HCT116 (cell line): ENCODE measurements around the gene LRRC72. TPM values are rescaled to one million over a fixed set of nuclear protein-coding genes. Genes with fewer than 3 reads are reported as not detected.

Experiments used
- ATAC-seq: fragments of 200-7000 bp; cut with Tn5 transposase; 2 replicates; pipeline ENCODE4 v1.9.1; 2020; ENCODE audit warnings: mild to moderate bottlenecking, moderate library complexity
- BruUV-seq: library from RNA; stranded (reverse); fragments of 400-500 nt; replicated peaks from 2 replicates; lab custom pipeline; 2021; lab: Mats Ljungman, UMichigan
- CTCF ChIA-PET: fragments of 300-600 bp; sonication (Branson Sonifier 250); formaldehyde crosslinking; loops from one replicate; lab custom pipeline; 2021; ENCODE audit warnings: antibody characterized with exemption; lab: Charles Lee
- POLR2A ChIA-PET: fragments of 300-600, 350-600 bp; sonication (Branson Sonifier 250); formaldehyde crosslinking; loops from one replicate; lab custom pipeline; 2021; ENCODE audit warnings: antibody characterized with exemption; lab: Charles Lee
- RAD21 ChIA-PET, 2 experiments: fragments of 300-600 bp; sonication (Branson Sonifier 250); formaldehyde crosslinking; loops; one replicate each; lab custom pipeline; 2023; ENCODE audit warnings: low total read pairs in 2 of 2; ENCODE audit not compliant: uncharacterized antibody in 2 of 2, unreplicated experiment in 2 of 2, low non-redundant PET in 1 of 2; lab: Charles Lee
- DNase-seq: peaks from one replicate; pipeline ENCODE4 v3.0.0-alpha.2; 2010; ENCODE audit warnings: low read depth, low spot score
- H2AFZ ChIP-seq: fragments of 200-600 bp; shearing (Covaris generic), sonication (generic); 2 replicates; pipeline ENCODE4 v1.6.1; 2017; ENCODE audit warnings: low read depth, mixed run types, mixed read lengths, antibody characterized with exemption, low read length; ENCODE audit not compliant: poor library complexity, severe bottlenecking
- H3K27ac ChIP-seq: 2 replicates; pipeline ENCODE4 v1.5.1; 2012; ENCODE audit warnings: low read depth, low read length
- H3K27me3 ChIP-seq: fragments of 200-600 bp; sonication (generic); 2 replicates; pipeline ENCODE4 v1.6.1; 2016; ENCODE audit warnings: mixed run types, low read length, mixed read lengths; ENCODE audit not compliant: insufficient read depth
- H3K36me3 ChIP-seq, 2 experiments: fragments of 200-500 bp in 1 of 2; fragments of 200-600 bp in 1 of 2; sonication (Bioruptor generic) in 1 of 2; sonication (generic) in 1 of 2; 2 replicates each; pipeline versions ENCODE4 v1.5.1 to v1.6.1; 2014 to 2016; ENCODE audit warnings: low read length in 2 of 2, inconsistent platforms in 1 of 2, mixed read lengths in 1 of 2, mixed run types in 1 of 2; ENCODE audit not compliant: insufficient read depth in 2 of 2, control insufficient read depth in 1 of 2
- H3K4me1 ChIP-seq, 2 experiments: fragments of 200-600 bp in 1 of 2; sonication (generic) in 1 of 2; 2 replicates each; pipeline versions ENCODE4 v1.5.1 to v1.6.1; 2012 to 2017; ENCODE audit warnings: low read length in 2 of 2, inconsistent platforms in 1 of 2, mild to moderate bottlenecking in 1 of 2, mixed read lengths in 1 of 2, mixed run types in 1 of 2, moderate library complexity in 1 of 2; ENCODE audit not compliant: insufficient read depth in 2 of 2, control insufficient read depth in 1 of 2
- H3K4me2 ChIP-seq: fragments of 200-600 bp; sonication (generic); 2 replicates; pipeline ENCODE4 v1.6.1; 2017; ENCODE audit warnings: mixed run types, low read length, mixed read lengths
- H3K4me3 ChIP-seq, 2 experiments: fragments of 200-600 bp in 1 of 2; sonication (generic) in 1 of 2; replicated peaks in 1 of 2; 2 replicates each; pipeline ENCODE4 v1.5.1; 2011 to 2016; ENCODE audit warnings: low read length in 2 of 2, control low read depth in 1 of 2, low read depth in 1 of 2, mild to moderate bottlenecking in 1 of 2, mixed read lengths in 1 of 2, mixed run types in 1 of 2
- H3K79me2 ChIP-seq: fragments of 200-600 bp; sonication (generic); 2 replicates; pipeline ENCODE4 v1.6.1; 2017; ENCODE audit warnings: mild to moderate bottlenecking, mixed run types, low read length, moderate library complexity, mixed read lengths; ENCODE audit not compliant: insufficient read depth
- H3K9ac ChIP-seq: fragments of 200-600 bp; sonication (generic); 2 replicates; pipeline ENCODE4 v1.6.1; 2016; ENCODE audit warnings: low read length, mixed read lengths
- H3K9me2 ChIP-seq: fragments of 200-600 bp; sonication (generic), shearing (Covaris generic); 2 replicates; pipeline ENCODE4 v1.6.1; 2017; ENCODE audit warnings: mixed run types, mild to moderate bottlenecking, moderate library complexity; ENCODE audit not compliant: insufficient read depth
- H3K9me3 ChIP-seq, 2 experiments: fragments of 200-500 bp in 1 of 2; fragments of 200-600 bp in 1 of 2; sonication (Bioruptor generic) in 1 of 2; sonication (generic) in 1 of 2; 2 replicates each; pipeline ENCODE4 v1.6.1; 2014 to 2017; ENCODE audit warnings: low read length in 2 of 2, mixed read lengths in 2 of 2, inconsistent platforms in 1 of 2, low read depth in 1 of 2, mild to moderate bottlenecking in 1 of 2, mixed run types in 1 of 2, moderate library complexity in 1 of 2; ENCODE audit not compliant: control insufficient read depth in 1 of 2, insufficient read depth in 1 of 2
- H4K20me1 ChIP-seq: fragments of 200-600 bp; sonication (generic), shearing (Covaris generic); 2 replicates; pipeline ENCODE4 v1.6.1; 2017; ENCODE audit warnings: mixed run types, mild to moderate bottlenecking, moderate library complexity; ENCODE audit not compliant: insufficient read depth
- CBX3 ChIP-seq: IDR thresholded peaks from 2 replicates; pipeline ENCODE4 v1.6.1; 2012; ENCODE audit warnings: low read depth
- CEBPB ChIP-seq: IDR thresholded peaks from 2 replicates; pipeline ENCODE4 v1.6.1; 2012; ENCODE audit warnings: low read depth
- ELF1 ChIP-seq: IDR thresholded peaks from 2 replicates; pipeline ENCODE4 v1.6.1; 2012; ENCODE audit warnings: low read depth, borderline replicate concordance
- EZH2 ChIP-seq: fragments of 200-600 bp; sonication (generic); IDR thresholded peaks from 2 replicates; pipeline ENCODE4 v1.6.1; 2017; ENCODE audit warnings: antibody characterized with exemption, mixed run types
- EZH2phosphoT487 ChIP-seq: fragments of 200-600 bp; IDR thresholded peaks from 2 replicates; pipeline ENCODE4 v1.6.1; 2018; ENCODE audit warnings: antibody characterized with exemption, borderline replicate concordance
- FOSL1 ChIP-seq: IDR thresholded peaks from 2 replicates; pipeline ENCODE4 v1.6.1; 2012; ENCODE audit warnings: low read depth
- JUND ChIP-seq: IDR thresholded peaks from 2 replicates; pipeline ENCODE4 v1.6.1; 2012
- POLR2A ChIP-seq: IDR thresholded peaks from 2 replicates; pipeline ENCODE4 v1.7.0; 2011; ENCODE audit warnings: borderline replicate concordance; ENCODE audit not compliant: insufficient read depth, insufficient read length; ENCODE audit errors: extremely low read depth
- POLR2AphosphoS5 ChIP-seq: IDR thresholded peaks from 2 replicates; pipeline ENCODE4 v1.6.1; 2011; ENCODE audit warnings: mild to moderate bottlenecking, low read depth, low read length, moderate library complexity
- RAD21 ChIP-seq: IDR thresholded peaks from 2 replicates; pipeline ENCODE4 v1.6.1; 2012; ENCODE audit warnings: low read depth, mild to moderate bottlenecking
- SIN3A ChIP-seq: IDR thresholded peaks from 2 replicates; pipeline ENCODE4 v1.6.1; 2012; ENCODE audit warnings: low read depth
- SP1 ChIP-seq: IDR thresholded peaks from 2 replicates; pipeline ENCODE4 v1.6.1; 2012; ENCODE audit warnings: low read depth
- TCF7L2 ChIP-seq: IDR thresholded peaks from 2 replicates; pipeline ENCODE4 v1.7.0; 2011; ENCODE audit warnings: borderline replicate concordance, inconsistent platforms; ENCODE audit not compliant: insufficient read depth, insufficient read length; ENCODE audit errors: extremely low read depth
- ZFX ChIP-seq: fragments of 450-650 bp; IDR thresholded peaks from 2 replicates; pipeline ENCODE4 v1.6.1; 2017
- ZNF274 ChIP-seq: fragments of 200-500 bp; sonication (Bioruptor generic); IDR thresholded peaks from 2 replicates; pipeline ENCODE4 v1.6.1; 2014; ENCODE audit warnings: mild to moderate bottlenecking, low read depth, low read length, inconsistent platforms
- intact Hi-C: fragments of 100-400 bp; cut with micrococcal nuclease; formaldehyde crosslinking; loops from 2 replicates; pipeline ENCODE4 v1.10.0; 2022
- total RNA-seq: library from RNA; stranded (reverse); gene quantifications from one replicate; pipeline ENCODE4 v1.2.1, GENCODE V29; 2021; ENCODE audit not compliant: unreplicated experiment
- TF ChIP-seq, protein P1 (sequence below): IDR thresholded peaks from 2 replicates; pipeline ENCODE4 v1.6.1; 2011; ENCODE audit warnings: mild to moderate bottlenecking, low read length, moderate library complexity; ENCODE audit not compliant: insufficient replicate concordance; ENCODE audit errors: extremely low read depth
- TF ChIP-seq, protein P2 (sequence below): IDR thresholded peaks from 2 replicates; pipeline ENCODE4 v1.6.1; 2012; ENCODE audit warnings: low read depth
- TF ChIP-seq, protein P3 (sequence below): IDR thresholded peaks from 2 replicates; pipeline ENCODE4 v1.6.1; 2012

Gene LRRC72
- total RNA-seq, 1 experiment from 2014 or later: not detected

DNA sequence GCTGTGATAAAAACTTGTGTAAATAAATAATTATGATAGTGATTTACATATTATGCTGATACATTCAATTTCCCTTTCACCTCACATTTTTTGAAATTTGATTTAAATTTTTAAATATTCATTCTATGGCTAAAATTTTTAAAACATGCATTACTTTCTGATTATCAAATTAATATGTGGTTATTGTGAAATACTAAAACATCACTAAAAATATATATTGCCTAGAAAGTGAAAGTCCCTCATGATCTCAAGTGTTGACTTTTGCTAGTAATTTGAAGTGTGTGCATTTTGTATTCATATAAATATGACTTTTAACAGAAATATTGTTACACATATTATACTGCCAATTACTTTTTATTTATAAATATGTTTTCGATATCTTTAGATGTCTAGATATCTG is 3.1 kb downstream of the LRRC72 start (continued):
- TF ChIP-seq JUND (no peak), SIN3A (no peak), RAD21 (no peak)
- TF ChIP-seq, all 23 proteins: peak for 0

DNA sequence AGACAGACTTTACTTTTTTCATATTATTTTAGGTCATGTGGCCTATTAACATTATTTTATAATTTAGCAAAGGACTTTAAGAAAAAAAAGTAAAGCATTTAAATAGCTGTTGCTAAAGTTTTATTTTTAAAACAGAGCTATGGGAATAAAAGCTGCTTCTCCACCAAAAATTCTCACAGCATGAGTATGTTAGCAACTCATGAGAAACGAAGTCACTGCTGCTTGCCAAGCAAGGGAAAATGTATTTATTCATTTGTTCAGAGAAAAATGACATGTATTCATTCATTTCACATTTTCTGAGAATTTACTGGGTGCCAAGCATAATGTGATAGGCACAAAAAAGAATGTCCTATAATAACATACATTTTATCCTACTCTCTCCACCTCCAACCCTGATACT is 5.1 kb downstream of the LRRC72 start:
- ATAC-seq: no peak
- TF ChIP-seq, protein P1, sequence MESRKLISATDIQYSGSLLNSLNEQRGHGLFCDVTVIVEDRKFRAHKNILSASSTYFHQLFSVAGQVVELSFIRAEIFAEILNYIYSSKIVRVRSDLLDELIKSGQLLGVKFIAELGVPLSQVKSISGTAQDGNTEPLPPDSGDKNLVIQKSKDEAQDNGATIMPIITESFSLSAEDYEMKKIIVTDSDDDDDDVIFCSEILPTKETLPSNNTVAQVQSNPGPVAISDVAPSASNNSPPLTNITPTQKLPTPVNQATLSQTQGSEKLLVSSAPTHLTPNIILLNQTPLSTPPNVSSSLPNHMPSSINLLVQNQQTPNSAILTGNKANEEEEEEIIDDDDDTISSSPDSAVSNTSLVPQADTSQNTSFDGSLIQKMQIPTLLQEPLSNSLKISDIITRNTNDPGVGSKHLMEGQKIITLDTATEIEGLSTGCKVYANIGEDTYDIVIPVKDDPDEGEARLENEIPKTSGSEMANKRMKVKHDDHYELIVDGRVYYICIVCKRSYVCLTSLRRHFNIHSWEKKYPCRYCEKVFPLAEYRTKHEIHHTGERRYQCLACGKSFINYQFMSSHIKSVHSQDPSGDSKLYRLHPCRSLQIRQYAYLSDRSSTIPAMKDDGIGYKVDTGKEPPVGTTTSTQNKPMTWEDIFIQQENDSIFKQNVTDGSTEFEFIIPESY: no peak
- TF ChIP-seq CEBPB: no peak
- TF ChIP-seq, protein P2, sequence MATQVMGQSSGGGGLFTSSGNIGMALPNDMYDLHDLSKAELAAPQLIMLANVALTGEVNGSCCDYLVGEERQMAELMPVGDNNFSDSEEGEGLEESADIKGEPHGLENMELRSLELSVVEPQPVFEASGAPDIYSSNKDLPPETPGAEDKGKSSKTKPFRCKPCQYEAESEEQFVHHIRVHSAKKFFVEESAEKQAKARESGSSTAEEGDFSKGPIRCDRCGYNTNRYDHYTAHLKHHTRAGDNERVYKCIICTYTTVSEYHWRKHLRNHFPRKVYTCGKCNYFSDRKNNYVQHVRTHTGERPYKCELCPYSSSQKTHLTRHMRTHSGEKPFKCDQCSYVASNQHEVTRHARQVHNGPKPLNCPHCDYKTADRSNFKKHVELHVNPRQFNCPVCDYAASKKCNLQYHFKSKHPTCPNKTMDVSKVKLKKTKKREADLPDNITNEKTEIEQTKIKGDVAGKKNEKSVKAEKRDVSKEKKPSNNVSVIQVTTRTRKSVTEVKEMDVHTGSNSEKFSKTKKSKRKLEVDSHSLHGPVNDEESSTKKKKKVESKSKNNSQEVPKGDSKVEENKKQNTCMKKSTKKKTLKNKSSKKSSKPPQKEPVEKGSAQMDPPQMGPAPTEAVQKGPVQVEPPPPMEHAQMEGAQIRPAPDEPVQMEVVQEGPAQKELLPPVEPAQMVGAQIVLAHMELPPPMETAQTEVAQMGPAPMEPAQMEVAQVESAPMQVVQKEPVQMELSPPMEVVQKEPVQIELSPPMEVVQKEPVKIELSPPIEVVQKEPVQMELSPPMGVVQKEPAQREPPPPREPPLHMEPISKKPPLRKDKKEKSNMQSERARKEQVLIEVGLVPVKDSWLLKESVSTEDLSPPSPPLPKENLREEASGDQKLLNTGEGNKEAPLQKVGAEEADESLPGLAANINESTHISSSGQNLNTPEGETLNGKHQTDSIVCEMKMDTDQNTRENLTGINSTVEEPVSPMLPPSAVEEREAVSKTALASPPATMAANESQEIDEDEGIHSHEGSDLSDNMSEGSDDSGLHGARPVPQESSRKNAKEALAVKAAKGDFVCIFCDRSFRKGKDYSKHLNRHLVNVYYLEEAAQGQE: no peak
- no peak for TF ChIP-seq FOSL1
- TF ChIP-seq POLR2AphosphoS5: no peak
- TF ChIP-seq SP1: no peak
- TF ChIP-seq EZH2: no peak
- no peak for TF ChIP-seq ZFX
- no peak for TF ChIP-seq CBX3
- no peak for TF ChIP-seq ELF1
- no peak for TF ChIP-seq SIN3A
- TF ChIP-seq, protein P3, sequence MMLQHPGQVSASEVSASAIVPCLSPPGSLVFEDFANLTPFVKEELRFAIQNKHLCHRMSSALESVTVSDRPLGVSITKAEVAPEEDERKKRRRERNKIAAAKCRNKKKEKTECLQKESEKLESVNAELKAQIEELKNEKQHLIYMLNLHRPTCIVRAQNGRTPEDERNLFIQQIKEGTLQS: no peak
- no peak for TF ChIP-seq POLR2A
- TF ChIP-seq ZNF274: no peak
- no peak for TF ChIP-seq RAD21
- TF ChIP-seq EZH2phosphoT487: no peak
- no peak for TF ChIP-seq TCF7L2
- TF ChIP-seq, all 23 proteins: peak for 0
- H2AFZ ChIP-seq: no peak overlapping the region
- H3K4me3 ChIP-seq: no peak overlapping the region
- H3K27ac ChIP-seq: no peak overlapping the region
- no TSS peak for BruUV-seq
- H3K36me3 ChIP-seq: no peaks in the 10 kb centered on the region
- no peaks in the 10 kb centered on the region; the same call in 1 of the 2 replicates for H4K20me1 ChIP-seq
- RAD21 ChIA-PET: no interaction called here
- H3K9ac ChIP-seq: no peak overlapping the region
- CTCF ChIA-PET: no interaction called here
- no peaks in the 10 kb centered on the region for H3K4me1 ChIP-seq
- no peak overlapping the region for H3K4me2 ChIP-seq
- intact Hi-C loops: no loop called here
- H3K9me2 ChIP-seq: no peaks in the 10 kb centered on the region
- DNase-seq: no peak
- POLR2A ChIA-PET: no interaction called here
- no peaks in the 10 kb centered on the region for H3K9me3 ChIP-seq
- H3K27me3 ChIP-seq: no peaks in the 10 kb centered on the region
- no peaks in the 10 kb centered on the region for H3K79me2 ChIP-seq
